Prostate gland (tissue), 2 donors: ENCODE results near the gene TBX18. TPM values are rescaled to one million over a fixed set of nuclear protein-coding genes. Genes with fewer than 3 reads are reported as not detected.

Source experiments
- DNase-seq: peaks from one replicate; pipeline ENCODE4 v3.0.0-alpha.2; 2019; ENCODE audit warnings: low spot score
- H3K27ac ChIP-seq, 2 donors: fragments of 200-600 bp; sonication (generic); 2 replicates each; pipeline ENCODE4 v1.5.1; 2017 to 2019
- H3K27me3 ChIP-seq: fragments of 200-600 bp; sonication (generic); replicated peaks from 2 replicates; pipeline ENCODE4 v1.5.1; 2019; ENCODE audit not compliant: insufficient read depth
- H3K36me3 ChIP-seq, 2 donors: fragments of 200-600 bp; sonication (generic); 1 replicate in 1 of 2; 2 replicates in 1 of 2; pipeline versions ENCODE4 v1.5.1 to v1.8.1; 2017 to 2019
- H3K4me1 ChIP-seq: fragments of 200-600 bp; sonication (generic); replicated peaks from 2 replicates; pipeline ENCODE4 v1.5.1; 2019
- H3K4me3 ChIP-seq, 2 donors: fragments of 200-600 bp; sonication (generic); 2 replicates each; pipeline ENCODE4 v1.5.1; 2017 to 2019
- H3K9me3 ChIP-seq: fragments of 200-600 bp; sonication (generic); 2 replicates; pipeline ENCODE4 v1.5.1; 2017
- POLR2A ChIP-seq: fragments of 450-650 bp; IDR thresholded peaks from one replicate; pipeline ENCODE4 v1.6.1; 2016; ENCODE audit warnings: antibody characterized with exemption, mild to moderate bottlenecking
- POLR2AphosphoS5 ChIP-seq: sonication (generic); formaldehyde crosslinking; IDR thresholded peaks from one replicate; pipeline ENCODE4 v1.6.1; 2017; ENCODE audit warnings: antibody characterized with exemption
- WGBS: methylation state at CpG from one replicate; pipeline ENCODE4 v1.1.5; 2018; 5-methylcytosine and 5-hydroxymethylcytosine counted together
- intact Hi-C: fragments of 100-400 bp; cut with DNase I; formaldehyde crosslinking; loops from one replicate; pipeline ENCODE4 v1.14.2; 2022
- total RNA-seq, 2 donors: library from RNA; depleted of rRNA; stranded (reverse); fragments of >200 nt; gene quantifications; one replicate each; pipeline ENCODE4 v1.1.0, GENCODE V29; 2016
- TF ChIP-seq, protein P1 (sequence below), 4 experiments: fragments of 200-600 bp in 2 of 4; fragments of 450-650 bp in 2 of 4; sonication (generic) in 2 of 4; IDR thresholded peaks; 1 replicate in 3 of 4; 2 replicates in 1 of 4; pipeline ENCODE4 v1.5.1; 2016 to 2019; ENCODE audit warnings: antibody characterized with exemption in 4 of 4, mild to moderate bottlenecking in 2 of 4, moderate library complexity in 2 of 4

TBX18 gene
- total RNA-seq, 2 donors from 2014 or later, result 0.05 to 3.4 TPM

DNA sequence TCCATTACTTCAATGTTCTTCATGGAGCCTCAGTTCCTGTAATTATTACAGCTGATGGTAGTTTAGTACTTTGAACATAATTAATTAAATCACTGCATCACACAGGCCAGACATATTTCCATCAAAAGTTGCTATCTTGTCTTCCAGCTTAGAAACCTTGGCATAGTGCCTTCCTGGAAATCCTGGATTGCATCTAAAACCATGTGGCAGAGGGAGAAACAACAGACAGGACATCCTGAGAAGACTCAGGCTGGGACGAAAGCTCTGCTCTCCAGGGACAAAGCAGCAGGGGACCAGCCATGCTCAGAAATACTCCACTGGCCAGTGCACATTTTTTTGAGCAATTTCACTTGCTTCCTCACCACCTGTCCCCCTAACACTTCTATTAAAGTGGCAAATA, 55.3 kb downstream of the TBX18 start:
- Histone ChIP-seq H3K36me3 (no peaks in the 10 kb centered on the region), H3K9me3 (no peaks in the 10 kb centered on the region), H3K4me3 (no peak overlapping the region), H3K4me1 (no peaks in the 10 kb centered on the region), H3K27ac (no peak overlapping the region), H3K27me3 (no peaks in the 10 kb centered on the region)
- WGBS, result 73% methylated on average over 1 of the region's 1 CpG
- intact Hi-C loops, result no loop called here
- DNase-seq, result no peak
- TF ChIP-seq, protein P1, sequence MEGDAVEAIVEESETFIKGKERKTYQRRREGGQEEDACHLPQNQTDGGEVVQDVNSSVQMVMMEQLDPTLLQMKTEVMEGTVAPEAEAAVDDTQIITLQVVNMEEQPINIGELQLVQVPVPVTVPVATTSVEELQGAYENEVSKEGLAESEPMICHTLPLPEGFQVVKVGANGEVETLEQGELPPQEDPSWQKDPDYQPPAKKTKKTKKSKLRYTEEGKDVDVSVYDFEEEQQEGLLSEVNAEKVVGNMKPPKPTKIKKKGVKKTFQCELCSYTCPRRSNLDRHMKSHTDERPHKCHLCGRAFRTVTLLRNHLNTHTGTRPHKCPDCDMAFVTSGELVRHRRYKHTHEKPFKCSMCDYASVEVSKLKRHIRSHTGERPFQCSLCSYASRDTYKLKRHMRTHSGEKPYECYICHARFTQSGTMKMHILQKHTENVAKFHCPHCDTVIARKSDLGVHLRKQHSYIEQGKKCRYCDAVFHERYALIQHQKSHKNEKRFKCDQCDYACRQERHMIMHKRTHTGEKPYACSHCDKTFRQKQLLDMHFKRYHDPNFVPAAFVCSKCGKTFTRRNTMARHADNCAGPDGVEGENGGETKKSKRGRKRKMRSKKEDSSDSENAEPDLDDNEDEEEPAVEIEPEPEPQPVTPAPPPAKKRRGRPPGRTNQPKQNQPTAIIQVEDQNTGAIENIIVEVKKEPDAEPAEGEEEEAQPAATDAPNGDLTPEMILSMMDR (IDR thresholded peaks at IDR 0.05), result no peak
- TF ChIP-seq POLR2A, result no peak
- no peak for TF ChIP-seq POLR2AphosphoS5

DNA sequence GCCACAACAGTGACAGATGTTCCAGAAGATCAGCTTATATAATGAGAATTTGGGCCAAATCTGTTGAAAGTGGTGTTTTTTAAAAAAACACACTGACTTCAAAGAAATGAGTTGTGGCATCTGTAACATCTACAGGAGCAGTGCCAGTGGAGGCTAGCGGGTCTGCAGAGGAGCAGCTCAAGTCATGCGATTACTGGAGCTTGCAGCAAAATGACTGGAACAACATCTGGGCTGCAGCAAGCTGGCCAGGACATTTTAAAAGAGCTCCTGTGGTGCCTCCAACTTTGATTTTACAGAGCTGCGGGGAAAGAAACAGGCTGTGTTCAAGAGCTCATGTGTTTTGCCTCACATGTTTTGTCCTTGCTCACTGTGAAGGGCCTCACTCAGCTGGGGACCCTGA, 57.2 kb downstream of the TBX18 start:
- TF ChIP-seq POLR2A (no peak), POLR2AphosphoS5 (no peak)
- TF ChIP-seq, protein P1 (IDR thresholded peaks at IDR 0.05), result no peak
- DNase-seq, result no peak
- Histone ChIP-seq H3K27me3 (no peaks in the 10 kb centered on the region), H3K4me3 (no peak overlapping the region), H3K36me3 (no peaks in the 10 kb centered on the region), H3K27ac (no peak overlapping the region), H3K9me3 (no peaks in the 10 kb centered on the region), H3K4me1 (no peaks in the 10 kb centered on the region)
- WGBS, result 72% methylated on average over 3 of the region's 3 CpGs
- intact Hi-C loops, result no loop called here

DNA sequence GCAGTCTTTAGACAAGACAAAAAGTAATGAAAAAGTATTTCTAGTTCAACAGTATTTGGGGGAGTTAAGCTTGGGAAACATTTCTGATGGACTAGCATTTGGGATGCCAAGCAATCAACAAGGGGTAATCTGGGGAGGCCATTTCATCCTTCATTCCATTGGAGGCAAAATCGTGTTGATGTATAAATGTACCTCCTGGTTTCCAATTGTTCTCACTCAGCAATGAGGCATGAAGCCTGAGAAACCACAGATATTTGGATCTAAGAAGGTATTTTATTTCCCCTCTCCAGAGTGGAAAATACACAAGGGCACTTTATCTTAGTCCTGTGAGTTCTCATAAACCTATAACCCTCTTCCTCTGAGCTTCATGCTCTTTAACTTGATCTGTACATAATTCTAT, 68.2 kb downstream of the TBX18 start:
- no peaks in the 10 kb centered on the region for H3K4me1 ChIP-seq
- no peaks in the 10 kb centered on the region for H3K27me3 ChIP-seq
- H3K27ac ChIP-seq, result no peak overlapping the region
- H3K4me3 ChIP-seq, result no peak overlapping the region
- no peaks in the 10 kb centered on the region for H3K9me3 ChIP-seq
- TF ChIP-seq POLR2AphosphoS5, result no peak
- TF ChIP-seq, protein P1 (IDR thresholded peaks at IDR 0.05), result no peak
- TF ChIP-seq POLR2A, result no peak
- 76% methylated on average over 1 of the region's 1 CpG for WGBS
- no peaks in the 10 kb centered on the region for H3K36me3 ChIP-seq
- DNase-seq, result no peak
- intact Hi-C loops, result no loop called here

DNA sequence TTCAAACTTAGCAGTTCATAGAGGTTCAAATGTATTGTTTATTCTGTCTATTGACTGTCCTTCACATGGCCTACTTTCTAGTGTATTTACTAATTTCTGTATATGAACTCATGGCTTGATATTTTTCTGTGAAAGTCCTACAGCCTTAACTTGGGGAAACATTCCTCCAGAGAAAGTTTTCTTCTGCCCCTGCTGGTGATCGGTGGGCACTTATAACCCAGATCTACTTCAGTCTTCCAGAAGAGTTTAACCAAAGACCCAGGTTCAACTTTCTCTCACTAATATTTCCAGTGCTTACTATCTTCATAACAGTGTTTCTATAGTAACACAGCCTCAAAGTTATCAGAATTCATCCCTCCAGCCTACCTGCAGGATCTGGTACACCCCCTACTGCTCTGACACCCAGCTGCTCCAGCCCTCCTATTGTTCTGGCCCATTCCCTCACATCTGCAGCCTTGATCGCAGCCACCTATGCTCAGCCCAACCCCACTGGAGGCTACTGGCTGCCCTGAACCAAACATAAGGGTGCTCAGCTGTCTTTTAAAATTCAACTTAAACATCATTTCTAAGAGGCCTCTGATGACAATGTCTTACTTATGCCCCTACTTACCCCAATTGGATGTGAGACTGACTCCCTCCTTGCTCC, 72.3 kb downstream of the TBX18 start:
- Histone ChIP-seq H3K27ac (no peak overlapping the region), H3K4me1 (no peaks in the 10 kb centered on the region), H3K9me3 (no peaks in the 10 kb centered on the region), H3K36me3 (no peaks in the 10 kb centered on the region), H3K27me3 (no peaks in the 10 kb centered on the region), H3K4me3 (no peak overlapping the region)
- intact Hi-C loops, result no loop called here
- WGBS, result 79% methylated on average over 2 of the region's 2 CpGs
- DNase-seq, result no peak
- no peak for TF ChIP-seq POLR2A
- TF ChIP-seq POLR2AphosphoS5, result no peak

DNA sequence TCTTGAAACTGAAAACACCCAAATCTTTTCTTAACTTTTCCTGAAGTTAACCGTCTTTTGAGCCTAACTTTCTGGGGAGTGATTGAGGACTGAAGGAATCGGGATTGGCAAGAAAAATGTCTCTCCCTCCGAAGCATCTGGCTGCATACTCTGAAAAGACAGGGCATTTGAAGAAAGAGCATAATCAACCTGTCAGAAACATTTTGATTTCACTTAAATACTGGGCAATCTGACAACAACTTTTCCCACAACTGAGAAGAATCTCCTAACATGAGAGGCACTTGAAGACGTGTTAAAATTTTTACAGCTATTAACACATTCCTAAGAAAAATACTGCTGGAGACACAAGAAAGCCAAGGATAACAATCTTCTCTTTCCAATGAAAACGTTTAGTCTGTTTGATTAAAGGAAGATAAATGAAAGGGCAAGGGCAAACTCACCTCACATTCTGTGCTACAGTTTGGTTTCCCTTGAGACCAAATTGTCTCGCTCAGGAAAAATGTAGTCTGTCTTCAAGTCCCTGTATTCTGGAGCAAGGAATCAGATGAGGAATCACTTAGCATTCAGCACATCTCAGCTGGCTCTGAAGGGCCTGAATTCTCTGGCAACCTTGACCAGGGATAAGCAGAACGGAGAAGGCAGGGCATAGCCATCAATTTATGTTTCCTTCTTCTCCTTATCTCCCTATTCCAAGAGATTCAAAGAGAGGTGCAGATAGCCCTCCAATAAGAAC, 76.1 kb downstream of the TBX18 start:
- WGBS, result 27% methylated on average over 7 of the region's 7 CpGs
- DNase-seq, result no peak
- Histone ChIP-seq H3K4me3 (no peak overlapping the region), H3K27me3 (no peaks in the 10 kb centered on the region), H3K36me3 (no peaks in the 10 kb centered on the region), H3K4me1 (no peaks in the 10 kb centered on the region), H3K27ac (no peak overlapping the region), H3K9me3 (no peaks in the 10 kb centered on the region)
- TF ChIP-seq POLR2AphosphoS5, result no peak
- TF ChIP-seq, protein P1 (IDR thresholded peaks at IDR 0.05), result no peak
- TF ChIP-seq POLR2A, result no peak
- intact Hi-C loops, result no loop called here
